Breast epithelium (tissue), 4 donors: ENCODE measurements around the gene MORF4L1. TPM values are rescaled to one million over a fixed set of nuclear protein-coding genes. Genes with fewer than 3 reads are reported as not detected.
"Not testable (repeated sequence)": the region's sequence is repeated elsewhere in the genome, so short reads cannot be mapped to it uniquely, and the experiment has no call there.

Experiments
- DNase-seq, 2 donors: peaks; one replicate each; pipeline ENCODE4 v3.0.0-alpha.2; 2019; ENCODE audit warnings: low spot score in 2 of 2
- H3K27ac ChIP-seq, 2 donors: fragments of 200-600 bp; sonication (generic) in 1 of 2; one replicate each; pipeline ENCODE4 v1.5.1; 2016 to 2019; ENCODE audit warnings: mild to moderate bottlenecking in 1 of 2
- H3K27me3 ChIP-seq, 2 donors: fragments of 200-600 bp; sonication (generic) in 1 of 2; one replicate each; pipeline versions ENCODE4 v1.5.1 to v1.6.0; 2017 to 2019; ENCODE audit warnings: control low read depth in 1 of 2, mild to moderate bottlenecking in 1 of 2
- H3K36me3 ChIP-seq: fragments of 200-600 bp; one replicate; pipeline ENCODE4 v1.5.1; 2019
- H3K4me1 ChIP-seq, 2 donors: fragments of 200-600 bp; sonication (generic); one replicate each; pipeline ENCODE4 v1.5.1; 2016 to 2019; ENCODE audit warnings: control low read depth in 1 of 2
- H3K4me3 ChIP-seq, 3 donors: fragments of 200-600 bp; sonication (generic); 1 replicate in 2 of 3; 2 replicates in 1 of 3; pipeline ENCODE4 v1.5.1; 2016 to 2019; ENCODE audit warnings: mild to moderate bottlenecking in 3 of 3, moderate library complexity in 2 of 3
- H3K9me3 ChIP-seq, 2 donors: fragments of 200-600 bp; sonication (generic) in 1 of 2; one replicate each; pipeline ENCODE4 v1.5.1; 2016 to 2019; ENCODE audit warnings: control low read depth in 1 of 2
- CTCF ChIP-seq, 3 donors: fragments of 450-650 bp; IDR thresholded peaks; one replicate each; pipeline ENCODE4 v1.5.1; 2016 to 2017; ENCODE audit warnings: antibody characterized with exemption in 3 of 3, mild to moderate bottlenecking in 3 of 3, moderate library complexity in 3 of 3
- POLR2A ChIP-seq: fragments of 450-650 bp; IDR thresholded peaks from one replicate; pipeline ENCODE4 v1.6.1; 2016; ENCODE audit warnings: antibody characterized with exemption, mild to moderate bottlenecking, moderate library complexity
- POLR2AphosphoS5 ChIP-seq, 3 donors: sonication (generic); formaldehyde crosslinking; IDR thresholded peaks; one replicate each; pipeline ENCODE4 v1.6.1; 2017; ENCODE audit warnings: antibody characterized with exemption in 3 of 3
- intact Hi-C: fragments of 100-400 bp; cut with DNase I; formaldehyde crosslinking; loops from one replicate; pipeline ENCODE4 v1.15.1; 2023; ENCODE audit warnings: low total_unique reads
- total RNA-seq, 3 donors: library from RNA; depleted of rRNA; stranded (reverse); fragments of >200 nt; gene quantifications; one replicate each; pipeline ENCODE4 v1.1.0, GENCODE V29; 2016

Gene MORF4L1
- total RNA-seq, 3 donors from 2014 or later: 330 to 411 (median 350) TPM

GRCh38 chr15:78840661-78841375 is 31.9 kb upstream of the MORF4L1 start:
- TF ChIP-seq POLR2A (no peak), CTCF (IDR thresholded peaks at IDR 0.05) (no peak), POLR2AphosphoS5 (IDR thresholded peaks at IDR 0.05) (no peak)
- Histone ChIP-seq H3K9me3 (no peaks in the 10 kb centered on the region), H3K4me3 (no peak overlapping the region), H3K36me3 (no peaks in the 10 kb centered on the region), H3K27ac (no peak overlapping the region), H3K4me1 (no peaks in the 10 kb centered on the region), H3K27me3 (no peaks in the 10 kb centered on the region)
- intact Hi-C loops: no loop called here
- DNase-seq: no peak

- Histone ChIP-seq H3K27me3 (no peaks in the 10 kb centered on the region), H3K4me3 (no peak overlapping the region), H3K4me1 (no peaks in the 10 kb centered on the region), H3K9me3 (no peaks in the 10 kb centered on the region), H3K36me3 (no peaks in the 10 kb centered on the region), H3K27ac (no peak overlapping the region)
- no peak for TF ChIP-seq POLR2A
- no peak for TF ChIP-seq POLR2AphosphoS5 (IDR thresholded peaks at IDR 0.05)
- TF ChIP-seq CTCF (IDR thresholded peaks at IDR 0.05): no peak
- no peak for DNase-seq
- intact Hi-C loops: no loop called here
Observed at GRCh38 chr15:78841376-78841706, 31.3 kb upstream of the MORF4L1 start.

- no peak for DNase-seq
- TF ChIP-seq POLR2A (no peak), CTCF (IDR thresholded peaks at IDR 0.05) (no peak), POLR2AphosphoS5 (IDR thresholded peaks at IDR 0.05) (no peak)
- H3K27me3 ChIP-seq: no peaks in the 10 kb centered on the region
- no peaks in the 10 kb centered on the region for H3K9me3 ChIP-seq
- intact Hi-C loops: no loop called here
- no peaks in the 10 kb centered on the region for H3K36me3 ChIP-seq
- no peak overlapping the region for H3K4me3 ChIP-seq
- H3K27ac ChIP-seq: no peak overlapping the region
- no peaks in the 10 kb centered on the region for H3K4me1 ChIP-seq
Observed at GRCh38 chr15:78841891-78842290, 30.8 kb upstream of the MORF4L1 start.

GRCh38 chr15:78842519-78842918 is 30.2 kb upstream of the MORF4L1 start:
- intact Hi-C loops: no loop called here
- Histone ChIP-seq H3K27me3 (no peaks in the 10 kb centered on the region), H3K4me1 (no peaks in the 10 kb centered on the region), H3K9me3 (no peaks in the 10 kb centered on the region), H3K4me3 (no peak overlapping the region), H3K27ac (no peak overlapping the region), H3K36me3 (no peaks in the 10 kb centered on the region)
- no peak for DNase-seq
- TF ChIP-seq POLR2A: no peak
- TF ChIP-seq POLR2AphosphoS5 (IDR thresholded peaks at IDR 0.05): no peak
- no peak for TF ChIP-seq CTCF (IDR thresholded peaks at IDR 0.05)

GRCh38 chr15:78846906-78847305 is 25.8 kb upstream of the MORF4L1 start:
- H3K4me1 ChIP-seq, H3K27ac ChIP-seq, DNase-seq, H3K9me3 ChIP-seq, H3K4me3 ChIP-seq, H3K27me3 ChIP-seq, intact Hi-C loops, H3K36me3 ChIP-seq: not testable (repeated sequence)

GRCh38 chr15:78847387-78847906 is 25.2 kb upstream of the MORF4L1 start:
- intact Hi-C loops, H3K36me3 ChIP-seq, DNase-seq, H3K4me3 ChIP-seq, H3K4me1 ChIP-seq, H3K27me3 ChIP-seq, H3K27ac ChIP-seq, H3K9me3 ChIP-seq: not testable (repeated sequence)
